ENCODE results near the gene QDPR. TPM values are rescaled to one million over a fixed set of nuclear protein-coding genes. Genes with fewer than 3 reads are reported as not detected.
"Not testable (repeated sequence)": the region's sequence is repeated elsewhere in the genome, so short reads cannot be mapped to it uniquely, and the experiment has no call there.

The QDPR gene
- total RNA-seq, 2 experiments from 2014 or later, result 42.2 to 43.8 TPM

DNA sequence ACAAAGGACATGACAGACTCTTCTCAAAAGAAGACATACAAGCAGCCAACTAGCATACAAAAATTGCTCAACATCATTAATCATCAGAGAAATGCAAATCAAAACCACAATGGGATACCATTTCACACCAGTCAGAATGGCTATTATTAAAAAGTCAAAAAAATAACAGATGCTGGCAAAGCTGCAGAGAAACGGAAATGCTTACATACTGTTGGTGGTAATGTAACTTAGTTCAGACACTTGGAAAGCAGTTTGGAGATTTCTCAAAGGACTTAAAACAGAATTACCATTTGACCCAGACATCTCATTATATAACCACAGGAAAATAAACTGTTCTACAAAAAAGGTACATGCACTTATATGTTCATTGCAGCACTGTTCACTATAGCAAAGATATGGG is 69.4 kb downstream of the QDPR start:
- intact Hi-C loops (cut with micrococcal nuclease); H3K4me1 Mint-ChIP-seq (ENCODE audit: low read depth); H3K4me3 Mint-ChIP-seq; CTCF ChIA-PET; H3K27ac Mint-ChIP-seq; DNase-seq; H3K36me3 Mint-ChIP-seq (ENCODE audit: low read depth); H3K27me3 Mint-ChIP-seq (ENCODE audit: low read depth): not testable (repeated sequence)
- H3K9me3 Mint-ChIP-seq, result peaks cover 11% of the 10 kb centered on the region

DNA sequence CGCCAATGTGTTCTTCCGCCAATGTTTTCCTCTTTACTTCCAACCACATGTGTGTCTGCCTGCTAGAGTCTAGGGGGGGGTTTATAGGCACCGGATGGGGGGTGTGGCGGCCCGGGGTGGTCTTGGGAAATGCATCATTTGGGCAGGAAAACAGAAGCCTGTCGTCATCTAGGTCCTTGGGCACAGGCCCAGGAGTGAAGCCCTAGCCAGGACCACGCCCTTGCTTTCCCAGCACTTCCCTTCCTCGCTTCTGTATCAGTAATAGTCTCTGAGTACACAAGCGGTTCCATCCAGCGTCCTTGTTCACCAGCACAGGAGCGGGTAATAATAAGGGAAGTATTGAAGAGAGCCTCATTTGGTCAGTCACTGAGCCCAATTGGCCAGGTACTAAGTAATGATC is 74.5 kb downstream of the QDPR start:
- H3K36me3 Mint-ChIP-seq (ENCODE audit: low read depth), result no peaks in the 10 kb centered on the region
- H3K27ac Mint-ChIP-seq, result no peak overlapping the region
- no peaks in the 10 kb centered on the region for H3K27me3 Mint-ChIP-seq (ENCODE audit: low read depth)

DNA sequence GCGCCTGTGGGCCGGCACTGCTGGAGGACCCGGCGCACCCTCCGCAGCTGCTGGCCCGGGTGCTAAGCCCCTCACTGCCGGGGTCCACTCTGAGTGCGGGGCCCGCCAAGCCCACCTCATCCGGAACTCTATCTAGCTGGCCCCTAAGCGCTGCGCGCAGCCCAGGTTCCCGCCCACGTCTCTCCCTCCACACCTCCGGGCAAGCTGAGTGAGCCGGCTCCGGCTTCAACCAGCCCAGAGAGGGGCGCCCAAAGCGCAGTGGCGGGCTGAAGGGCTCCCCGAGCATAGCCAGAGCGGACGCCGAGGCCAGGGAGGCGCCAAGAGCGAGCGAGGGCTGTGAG is 75.2 kb downstream of the QDPR start:
- H3K27ac Mint-ChIP-seq, result no peak overlapping the region
- CTCF ChIA-PET, result interaction anchor here (0.8 kb wide), 1 partner anchor 12 kb away, joined by 4 read pairs; no protein-coding TSS in a partner anchor
- no peaks in the 10 kb centered on the region for H3K4me1 Mint-ChIP-seq (ENCODE audit: low read depth)
- intact Hi-C loops (cut with micrococcal nuclease), result no loop called here
- peaks cover 3% of the 10 kb centered on the region for H3K9me3 Mint-ChIP-seq
- no peaks in the 10 kb centered on the region for H3K36me3 Mint-ChIP-seq (ENCODE audit: low read depth)
- no peaks in the 10 kb centered on the region for H3K27me3 Mint-ChIP-seq (ENCODE audit: low read depth)
- H3K4me3 Mint-ChIP-seq, result no peak overlapping the region
- DNase-seq, result no peak

More for the DNA sequence above, 74.5 kb downstream of the QDPR start:
- CTCF ChIA-PET, result no interaction called here
- Mint-ChIP-seq H3K4me1 (ENCODE audit: low read depth) (no peaks in the 10 kb centered on the region), H3K9me3 (peaks cover 6% of the 10 kb centered on the region), H3K4me3 (no peak overlapping the region)
- no peak for DNase-seq
- intact Hi-C loops (cut with micrococcal nuclease), result no loop called here

Other genes with a start within 250 kb of the QDPR start
- not detected for gene CLRN2, start 3.1 kb upstream of the QDPR start, total RNA-seq
- gene LAP3, start 65.1 kb upstream of the QDPR start, total RNA-seq, result 100 to 1,000 TPM; 109 to 111 TPM
- 10 to 100 TPM; 52.3 to 59.5 TPM for gene MED28, start 102.6 kb upstream of the QDPR start, total RNA-seq

Measured in activated naive CD4-positive, alpha-beta T cell treated with anti-CD3 and anti-CD28 coated beads for 36 hours (primary cell).